Fibroblast of skin of right quadriceps (primary cell): Measurements from ENCODE around the gene EPG5.
"Not testable (repeated sequence)": the region's sequence is repeated elsewhere in the genome, so short reads cannot be mapped to it uniquely, and the experiment has no call there.

Experiments used
- DNase-seq: peaks from one replicate; pipeline ENCODE4 v3.0.0-alpha.2; 2013

The EPG5 gene

DNA sequence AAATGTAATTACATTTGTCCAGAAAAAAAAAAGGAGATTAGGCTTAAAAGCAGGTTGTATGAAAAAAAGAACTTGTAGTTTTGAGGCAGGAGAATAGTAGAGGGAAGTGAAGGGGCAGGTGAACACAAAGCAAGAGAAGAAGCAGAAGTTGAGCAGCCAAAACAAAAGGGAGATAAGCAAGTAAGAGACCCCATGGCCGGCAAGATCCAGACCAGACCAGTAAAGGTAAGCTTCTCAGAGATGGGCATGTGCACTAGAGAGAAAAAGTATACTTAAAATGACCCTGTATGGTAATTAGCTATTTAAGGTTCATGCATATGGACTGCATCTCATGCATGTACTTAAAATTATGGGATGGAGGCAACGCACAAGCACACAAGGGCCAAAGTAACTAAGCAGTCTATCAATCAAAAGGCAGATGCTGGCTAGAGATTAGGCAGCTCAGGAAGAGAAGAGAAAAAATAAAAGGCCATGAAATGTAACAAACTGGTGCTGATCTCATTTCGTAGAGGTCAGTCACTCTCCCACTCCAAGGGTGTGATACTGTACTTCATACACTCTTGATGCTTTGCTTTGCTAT is 132.0 kb downstream of the EPG5 start:
- no peak for DNase-seq

DNA sequence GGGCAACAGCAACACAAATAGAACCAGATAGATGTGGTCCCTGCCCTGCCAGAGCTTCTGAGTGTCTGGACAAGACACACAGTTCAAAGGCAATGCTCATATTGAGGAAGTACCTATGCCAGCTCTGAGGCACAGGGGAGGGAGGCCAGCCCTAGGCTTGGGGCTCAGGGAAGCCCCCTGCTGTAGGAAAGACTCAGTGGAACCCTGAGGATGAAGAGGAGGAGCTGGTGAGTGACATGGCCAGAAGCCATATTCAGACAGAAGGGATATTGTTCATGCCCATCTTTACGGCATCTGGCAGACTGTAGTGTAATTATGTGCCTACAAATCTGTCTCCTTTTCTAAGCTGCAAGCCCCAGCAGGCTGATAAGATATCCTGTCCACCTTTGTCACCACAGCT is 132.8 kb downstream of the EPG5 start:
- DNase-seq, result no peak

DNA sequence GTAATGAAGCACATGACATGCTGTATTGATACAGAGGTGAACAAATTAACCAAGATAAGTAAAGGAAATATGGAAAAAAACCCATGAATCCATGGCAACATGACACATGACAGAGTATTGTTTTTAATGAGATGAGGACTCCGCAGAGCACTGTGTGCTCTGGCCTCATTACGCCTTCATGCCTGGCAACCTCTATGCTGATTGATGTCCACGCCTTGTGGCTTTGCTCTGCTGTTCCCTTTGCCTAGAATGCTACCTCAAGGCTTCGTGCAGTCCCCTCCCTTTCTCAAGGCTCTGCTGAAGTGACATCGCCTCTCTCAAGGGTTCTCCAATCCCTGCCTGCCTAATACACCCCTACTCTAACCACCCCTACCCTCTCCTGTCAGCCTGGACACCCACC is 133.3 kb downstream of the EPG5 start:
- DNase-seq, result no peak

DNA sequence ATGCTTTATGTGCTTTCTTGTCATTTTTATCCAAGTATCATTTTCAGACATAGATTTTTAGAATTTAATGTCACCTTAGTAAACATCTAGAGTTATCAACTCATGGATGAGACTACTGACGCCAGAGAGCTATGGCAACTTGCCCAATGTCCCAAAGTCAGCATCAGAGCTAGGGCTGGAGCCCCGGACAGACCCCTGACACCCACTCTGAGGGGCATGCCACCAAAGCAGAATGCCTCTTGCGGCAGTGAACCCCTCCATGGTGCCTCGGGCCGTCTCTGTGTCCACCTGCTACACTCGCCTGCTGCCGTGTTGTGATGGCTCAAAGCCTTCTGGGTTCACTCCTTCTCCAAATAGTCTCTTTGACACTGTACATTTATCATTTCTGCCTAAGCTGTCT is 136.2 kb downstream of the EPG5 start:
- no peak for DNase-seq

GRCh38 chr18:45829855-45830254 is 137.3 kb downstream of the EPG5 start:
- DNase-seq, result no peak

- DNase-seq, result no peak
Observed at GRCh38 chr18:45828917-45829811, 138.0 kb downstream of the EPG5 start.

DNA sequence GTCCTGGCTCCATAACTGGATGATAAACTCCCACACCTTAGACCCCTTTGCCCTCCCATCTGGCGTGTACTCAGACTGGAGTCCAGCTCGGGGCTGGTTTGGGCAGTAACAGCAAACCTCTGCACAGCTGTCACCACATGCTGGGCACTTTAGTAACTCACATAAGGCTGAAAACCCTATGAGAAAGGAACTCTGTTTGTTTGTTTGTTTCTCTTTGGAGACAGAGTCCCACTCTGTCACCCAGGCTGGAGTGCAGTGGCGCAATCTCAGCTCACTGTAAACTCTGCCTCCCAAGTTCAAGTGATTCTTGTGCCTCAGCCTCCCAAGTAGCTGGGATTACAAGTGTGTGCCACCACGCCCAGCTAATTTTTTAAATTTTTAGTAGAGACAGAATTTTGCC is 140.4 kb downstream of the EPG5 start:
- DNase-seq, result not testable (repeated sequence)

DNA sequence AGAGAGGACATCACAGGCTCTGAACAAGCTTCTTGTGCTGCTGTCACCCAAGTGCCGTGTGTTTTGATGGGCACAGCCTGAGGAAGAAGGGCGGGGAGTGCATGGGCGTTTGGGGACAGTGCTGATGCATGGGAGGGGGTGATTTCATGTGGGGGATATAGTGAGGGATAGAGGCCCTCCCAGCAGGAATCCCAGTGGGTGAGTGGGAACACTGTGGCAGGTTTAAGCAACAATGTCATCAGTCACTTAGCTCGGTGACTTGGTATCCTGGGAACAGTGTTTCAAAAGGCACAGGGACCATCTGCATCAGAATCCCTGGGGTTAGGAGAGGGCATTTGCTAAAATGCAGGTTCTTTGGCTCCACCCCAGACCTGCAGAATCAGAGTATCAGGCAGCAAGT is 141.0 kb downstream of the EPG5 start:
- DNase-seq, result no peak

DNA sequence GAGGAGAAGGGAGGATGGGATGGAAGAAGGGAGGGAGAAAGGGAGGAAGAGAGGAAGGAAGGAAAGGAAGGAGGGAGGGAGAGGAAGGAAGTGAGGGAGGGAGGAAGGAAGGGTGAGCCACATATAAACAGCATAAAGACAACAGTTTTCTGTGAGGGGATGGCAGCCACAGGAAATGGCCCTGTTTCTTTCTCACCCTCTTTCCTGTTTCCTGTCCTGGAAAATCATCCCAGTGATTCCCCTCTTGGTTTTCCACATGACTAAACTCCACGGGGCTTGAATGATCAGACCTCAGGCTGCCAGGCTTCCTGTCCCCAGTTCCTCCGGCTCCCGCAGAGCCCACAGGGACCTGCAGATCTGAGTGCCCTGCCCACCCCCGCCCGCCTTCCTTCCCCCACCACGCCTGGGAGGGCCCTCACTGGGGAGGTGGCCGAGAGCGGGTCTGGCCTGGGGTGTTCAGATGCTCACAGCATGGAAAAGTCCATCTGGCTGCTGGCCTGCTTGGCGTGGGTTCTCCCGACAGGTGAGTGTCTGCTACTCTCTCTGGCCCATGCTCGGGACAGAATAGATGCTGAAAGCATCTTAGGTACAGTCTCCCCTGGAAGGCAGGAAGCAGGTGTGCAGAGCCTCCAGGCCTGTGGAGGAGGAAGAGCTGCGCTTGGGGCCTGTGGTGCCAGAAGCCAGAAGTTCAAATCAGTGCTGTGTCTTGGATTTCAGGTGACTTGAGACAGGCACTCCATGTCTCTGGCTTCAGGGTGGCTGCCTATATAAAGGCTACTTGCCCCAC is 141.7 kb downstream of the EPG5 start, which contains the start of gene SIGLEC15:
TSS of gene SIGLEC15 (plus strand) at position 418 of the 787 bp plus-strand sequence. CDS start at position 472, 54 bp downstream.
- DNase-seq, result no peak

DNA sequence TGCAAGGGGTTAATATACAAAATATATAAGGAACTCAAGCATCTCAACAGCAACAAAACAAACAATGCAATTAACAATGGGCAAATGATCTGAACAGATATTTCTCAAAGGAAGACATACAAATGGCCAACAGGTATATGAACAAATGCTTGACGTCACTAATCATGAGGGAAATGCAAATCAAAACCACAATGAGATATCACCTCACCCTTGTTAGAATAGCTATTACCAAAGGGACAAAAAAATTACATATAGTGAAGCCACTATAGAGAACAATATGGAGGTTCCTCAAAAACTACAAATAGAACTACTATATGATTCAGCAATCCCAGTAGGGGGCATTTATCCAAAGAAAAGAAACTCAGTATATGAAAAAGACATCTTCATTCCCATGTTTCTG is 145.4 kb downstream of the EPG5 start:
- DNase-seq, result no peak

GRCh38 chr18:45821026-45821425 is 146.1 kb downstream of the EPG5 start:
- no peak for DNase-seq

- no peak for DNase-seq
Observed at GRCh38 chr18:45820106-45820745, 146.9 kb downstream of the EPG5 start.

GRCh38 chr18:45818765-45819164 is 148.4 kb downstream of the EPG5 start:
- not testable (repeated sequence) for DNase-seq

GRCh38 chr18:45817543-45817942 is 149.6 kb downstream of the EPG5 start:
- DNase-seq, result no peak

- DNase-seq, result not testable (repeated sequence)
Observed at GRCh38 chr18:45814733-45815132, 152.4 kb downstream of the EPG5 start.

DNA sequence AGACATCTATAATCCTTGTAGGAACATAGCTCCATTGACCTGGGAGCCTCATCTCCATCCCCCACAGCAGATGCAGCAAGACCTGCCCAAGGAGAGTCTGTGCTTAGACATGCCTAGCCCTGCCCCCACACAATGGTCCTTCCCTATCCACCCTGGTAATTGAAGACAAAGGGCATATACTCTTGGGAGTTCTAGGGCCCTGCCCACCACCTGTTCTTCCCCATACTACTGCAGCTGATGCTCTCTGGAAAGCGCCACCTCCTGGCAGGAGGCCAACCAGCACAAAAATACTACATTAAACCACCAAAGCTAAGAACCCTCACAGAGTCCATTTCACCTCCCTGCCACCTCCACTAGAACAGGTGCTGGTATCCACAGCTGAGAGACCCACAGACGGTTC is 160.0 kb downstream of the EPG5 start:
- not testable (repeated sequence) for DNase-seq

- DNase-seq, result peak; percentile 85
Observed at GRCh38 chr18:45806226-45806625, 160.9 kb downstream of the EPG5 start.

DNA sequence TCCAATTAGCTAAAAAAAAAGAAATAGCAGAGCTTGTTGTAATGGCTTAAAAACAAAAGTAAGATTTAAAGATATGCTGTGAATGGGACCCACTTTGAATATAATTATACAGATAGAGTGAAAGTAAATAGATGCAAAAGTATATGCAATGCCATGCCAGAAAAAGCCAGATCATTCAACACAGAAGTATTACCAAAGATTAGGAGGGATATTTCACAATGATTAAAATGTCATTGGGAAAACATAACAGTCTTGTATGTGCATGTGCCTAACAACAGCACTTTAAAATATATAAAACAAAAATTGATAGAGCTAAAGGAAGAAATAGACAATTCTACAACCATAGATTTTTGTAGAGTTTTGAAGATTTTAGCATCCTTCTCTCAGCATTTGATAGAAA is 161.6 kb downstream of the EPG5 start:
- no peak for DNase-seq

DNA sequence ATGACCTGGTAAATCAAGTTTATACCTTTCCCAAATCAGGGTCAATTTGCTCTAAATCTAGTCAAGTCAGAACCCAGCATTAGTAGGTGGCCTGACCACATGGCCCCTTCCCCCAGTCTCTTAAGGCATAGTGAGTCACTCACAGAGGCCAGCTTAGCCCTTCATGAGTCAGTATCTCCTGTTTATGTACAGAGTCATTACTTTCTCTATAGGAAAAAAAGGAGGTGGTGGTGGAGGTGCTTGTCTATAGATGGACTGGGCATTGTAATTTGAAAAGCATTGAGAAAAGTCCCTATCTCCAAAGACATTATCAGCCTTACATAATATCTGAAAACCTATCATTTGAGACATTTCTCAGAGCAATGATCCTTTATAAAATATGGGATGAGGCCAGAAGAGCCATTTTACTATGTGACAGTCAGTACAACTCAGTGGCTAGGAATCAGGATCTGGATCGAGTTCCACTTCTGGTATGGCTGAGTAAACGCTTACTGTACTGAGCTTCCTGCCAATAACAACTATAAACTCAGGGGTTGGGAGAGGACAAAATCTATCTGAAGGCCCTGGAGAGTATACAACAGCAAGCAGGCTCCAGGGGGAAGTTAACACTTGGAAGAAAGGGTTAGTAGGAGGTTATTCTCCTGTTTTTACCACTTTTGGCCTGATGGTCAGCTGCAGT is 164.2 kb downstream of the EPG5 start:
- peak; percentile 98 for DNase-seq

- peak; percentile 42 for DNase-seq
Observed at GRCh38 chr18:45801416-45802004, 165.6 kb downstream of the EPG5 start.
